Lower leg skin (tissue), 3 donors: ENCODE data around the gene OR2A2.

Experiments used
- POLR2A ChIP-seq, 2 donors: fragments of 450-650 bp; IDR thresholded peaks; one replicate each; pipeline ENCODE4 v1.6.1; 2016 to 2017; ENCODE audit warnings: antibody characterized with exemption in 2 of 2, mild to moderate bottlenecking in 1 of 2, moderate library complexity in 1 of 2
- TF ChIP-seq, protein P1 (sequence below), 3 donors: fragments of 450-650 bp; IDR thresholded peaks; one replicate each; pipeline ENCODE4 v1.5.1; 2016; ENCODE audit warnings: antibody characterized with exemption in 3 of 3, mild to moderate bottlenecking in 3 of 3, moderate library complexity in 2 of 3

- TF ChIP-seq, protein P1, sequence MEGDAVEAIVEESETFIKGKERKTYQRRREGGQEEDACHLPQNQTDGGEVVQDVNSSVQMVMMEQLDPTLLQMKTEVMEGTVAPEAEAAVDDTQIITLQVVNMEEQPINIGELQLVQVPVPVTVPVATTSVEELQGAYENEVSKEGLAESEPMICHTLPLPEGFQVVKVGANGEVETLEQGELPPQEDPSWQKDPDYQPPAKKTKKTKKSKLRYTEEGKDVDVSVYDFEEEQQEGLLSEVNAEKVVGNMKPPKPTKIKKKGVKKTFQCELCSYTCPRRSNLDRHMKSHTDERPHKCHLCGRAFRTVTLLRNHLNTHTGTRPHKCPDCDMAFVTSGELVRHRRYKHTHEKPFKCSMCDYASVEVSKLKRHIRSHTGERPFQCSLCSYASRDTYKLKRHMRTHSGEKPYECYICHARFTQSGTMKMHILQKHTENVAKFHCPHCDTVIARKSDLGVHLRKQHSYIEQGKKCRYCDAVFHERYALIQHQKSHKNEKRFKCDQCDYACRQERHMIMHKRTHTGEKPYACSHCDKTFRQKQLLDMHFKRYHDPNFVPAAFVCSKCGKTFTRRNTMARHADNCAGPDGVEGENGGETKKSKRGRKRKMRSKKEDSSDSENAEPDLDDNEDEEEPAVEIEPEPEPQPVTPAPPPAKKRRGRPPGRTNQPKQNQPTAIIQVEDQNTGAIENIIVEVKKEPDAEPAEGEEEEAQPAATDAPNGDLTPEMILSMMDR (IDR thresholded peaks at IDR 0.05) = no peak
- no peak for TF ChIP-seq POLR2A (IDR thresholded peaks at IDR 0.05)
Observed at GRCh38 chr7:144069511-144069910, 39.9 kb upstream of the OR2A2 start, which contains the start of gene OR2A25.
